Measurements from ENCODE around the gene JUND. TPM values are rescaled to one million over a fixed set of nuclear protein-coding genes. Genes with fewer than 3 reads are reported as not detected.

The JUND gene
- total and polyA plus RNA-seq, 2 of the 4 experiments (the other 2 are of a cell fraction), result 14.2 to 77.2 TPM

- TF ChIP-seq RCOR1 (IDR thresholded peaks at IDR 0.05; ENCODE audit: insufficient replicate concordance, low read length) (no peak), RFX5 (IDR thresholded peaks at IDR 0.05; ENCODE audit: low read depth, low read length) (no peak), MAFK (IDR thresholded peaks at IDR 0.05; ENCODE audit: low read depth, low read length) (no peak), RAD21 (IDR thresholded peaks at IDR 0.05; ENCODE audit: low read length) (no peak), CEBPB (IDR thresholded peaks at IDR 0.05; ENCODE audit: low read depth, low read length) (no peak), POLR2A (IDR thresholded peaks at IDR 0.05; ENCODE audit: low read depth, low read length) (no peak), CHD1 (IDR thresholded peaks at IDR 0.05; ENCODE audit: low read depth, low read length) (no peak)
- H2BK5ac ChIP-seq (ENCODE audit: low read depth, low read length, poor library complexity, severe bottlenecking), result peak overlapping the region; percentile 19
- intact Hi-C loops (cut with micrococcal nuclease), result no loop called here
- 100% methylated on average over 1 of the region's 5 CpGs; no CpG with 5 or more reads in 1 of the 2 experiments for WGBS, 2 experiments (ENCODE audit: extremely low coverage in 2 of 2, insufficient read length in 1 of 2)
- POLR2A ChIA-PET (ENCODE audit: unreplicated experiment), result no interaction called here
- H2AK9ac ChIP-seq (replicated peaks; ENCODE audit: low read depth, low read length, poor library complexity), result no peak overlapping the region
- no peak overlapping the region for H2BK20ac ChIP-seq (ENCODE audit: low read depth, low read length)
- no peak overlapping the region for H3K14ac ChIP-seq (replicated peaks; ENCODE audit: low read depth, low read length)
- peak overlapping the region; percentile 81 for H2AK5ac ChIP-seq (ENCODE audit: low read depth, low read length)
- H4K8ac ChIP-seq (ENCODE audit: low read depth in 2 of 2, low read length in 2 of 2), result 0 out of 4 replicates have a peak overlapping the region, but pooled peaks of 1 of the 2 experiments have one; percentile 38
- no peak overlapping the region for H2BK120ac ChIP-seq (ENCODE audit: low read depth, low read length)
- H3K4ac ChIP-seq (ENCODE audit: low read depth, low read length), result peak overlapping the region; percentile 41
- no peak overlapping the region for H3K27ac ChIP-seq (ENCODE audit: insufficient read depth, low read length)
- no peak overlapping the region for H3K4me3 ChIP-seq (ENCODE audit: insufficient read depth, low read depth, low read length)
- H3K27me3 ChIP-seq (ENCODE audit: control insufficient read depth, insufficient read depth, low read length), result no peaks in the 10 kb centered on the region
- H3K4me2 ChIP-seq (ENCODE audit: low read depth, low read length), result no peak overlapping the region
- no peak overlapping the region; the same call in 1 of the 2 replicates for H4K91ac ChIP-seq (ENCODE audit: insufficient read depth, low read depth, low read length)
- H2AFZ ChIP-seq (replicated peaks; ENCODE audit: low read length, poor library complexity), result no peak overlapping the region
- H3K23ac ChIP-seq (ENCODE audit: low read depth, low read length), result no peak overlapping the region
- ATAC-seq (ENCODE audit: low read depth) (no peak), DNase-seq (no peak)
- H4K20me1 ChIP-seq (ENCODE audit: insufficient read depth, low read length), result peaks cover 20% of the 10 kb centered on the region
- no peak overlapping the region for H3K9ac ChIP-seq (ENCODE audit: low read depth, low read length)
- dilution Hi-C loops (cut with HindIII; ENCODE audit: low sequenced_read_pairs, unreplicated experiment), result no loop called here
- H3K9me3 ChIP-seq (ENCODE audit: control insufficient read depth, insufficient read depth, low read length), result no peaks in the 10 kb centered on the region
- H3K18ac ChIP-seq (ENCODE audit: low read depth, low read length), result no peak overlapping the region
- H3K9me1 ChIP-seq (ENCODE audit: insufficient read depth, low read length), result peaks cover 4% of the 10 kb centered on the region; the same call in 1 of the 2 replicates
- no peak overlapping the region for H2BK15ac ChIP-seq (ENCODE audit: low read depth, low read length)
- BruUV-seq (replicated peaks), result no TSS peak
- no peak overlapping the region for H4K5ac ChIP-seq (ENCODE audit: low read depth, low read length)
- CTCF ChIA-PET, result no interaction called here
- peaks cover 0 to 35% of the 10 kb centered on the region in 2 experiments; a peak in 2 of 4 replicates for H3K79me1 ChIP-seq (ENCODE audit: low read depth in 1 of 2, low read length in 2 of 2)
- H3K56ac ChIP-seq (ENCODE audit: extremely low read depth, insufficient read depth, low read length), result no peak overlapping the region
- peaks cover 7% of the 10 kb centered on the region for H3K36me3 ChIP-seq (ENCODE audit: control insufficient read depth, insufficient read depth, low read length)
- H3K4me1 ChIP-seq (ENCODE audit: control insufficient read depth, insufficient read depth, low read length), result peaks cover 12% of the 10 kb centered on the region
- in situ Hi-C loops (cut with MboI; ENCODE audit: low sequenced_read_pairs), result no loop called here
Observed at GRCh38 chr19:18283338-18283737, 1.9 kb upstream of the JUND start.
